ENCODE measurements around the gene COA1. TPM values are rescaled to one million over a fixed set of nuclear protein-coding genes. Genes with fewer than 3 reads are reported as not detected.

The COA1 gene
- polyA plus RNA-seq, 1 of the 3 experiments (the other 2 are of a cell fraction) = 42.8 TPM

DNA sequence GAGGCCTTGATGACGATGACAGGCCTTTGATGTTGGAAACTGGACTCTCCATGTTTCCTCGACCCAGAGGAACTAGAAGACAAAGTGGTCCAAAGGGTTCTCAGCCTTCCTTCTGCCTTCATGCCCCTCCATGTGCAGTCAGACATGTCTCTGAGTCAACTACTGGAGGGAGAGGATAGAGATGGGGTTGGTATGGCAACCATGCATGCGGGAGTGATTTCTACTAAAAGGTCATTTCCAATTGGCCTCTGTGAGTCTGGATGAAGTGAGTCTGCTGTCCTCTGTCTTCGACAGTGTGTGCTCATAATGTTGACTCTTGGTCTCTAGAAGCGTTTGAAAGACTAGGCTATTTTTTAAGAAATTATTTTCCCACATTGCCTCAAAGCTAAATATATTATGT, 117.2 kb downstream of the COA1 start:
- Histone ChIP-seq H2AFZ (ENCODE audit: low read depth) (no peak overlapping the region), H3K27me3 (ENCODE audit: insufficient read depth) (no peaks in the 10 kb centered on the region), H3K27ac (ENCODE audit: low read depth in 2 of 2, low read length in 1 of 2) (peak overlapping the region; percentile 64 to 83; a peak in 3 of 4 replicates), H3K9me2 (no peaks in the 10 kb centered on the region), H3K79me2 (ENCODE audit: insufficient read depth) (peaks cover 97% of the 10 kb centered on the region), H3K9ac (peak overlapping the region; percentile 13; the same call in 1 of the 2 replicates), H3F3A (replicated peaks; ENCODE audit: insufficient read depth) (peaks cover 53% of the 10 kb centered on the region), H3K36me3 (replicated peaks in 1 of 2; ENCODE audit: control insufficient read depth in 1 of 2, insufficient read depth in 2 of 2, low read length in 1 of 2) (peaks cover 56 to 80% of the 10 kb centered on the region in 2 experiments), H4K20me1 (ENCODE audit: insufficient read depth) (peaks cover 85% of the 10 kb centered on the region), H3K4me2 (peak overlapping the region; percentile 46), H3K9me3 (no peaks in the 10 kb centered on the region), H3K4me1 (ENCODE audit: control insufficient read depth in 1 of 2, insufficient read depth in 2 of 2, low read depth in 1 of 2, low read length in 1 of 2) (peaks cover 6 to 22% of the 10 kb centered on the region in 2 experiments), H3K4me3 (ENCODE audit: low read depth in 2 of 2, low read length in 1 of 2) (no peak overlapping the region)
- TF ChIP-seq, protein P1, sequence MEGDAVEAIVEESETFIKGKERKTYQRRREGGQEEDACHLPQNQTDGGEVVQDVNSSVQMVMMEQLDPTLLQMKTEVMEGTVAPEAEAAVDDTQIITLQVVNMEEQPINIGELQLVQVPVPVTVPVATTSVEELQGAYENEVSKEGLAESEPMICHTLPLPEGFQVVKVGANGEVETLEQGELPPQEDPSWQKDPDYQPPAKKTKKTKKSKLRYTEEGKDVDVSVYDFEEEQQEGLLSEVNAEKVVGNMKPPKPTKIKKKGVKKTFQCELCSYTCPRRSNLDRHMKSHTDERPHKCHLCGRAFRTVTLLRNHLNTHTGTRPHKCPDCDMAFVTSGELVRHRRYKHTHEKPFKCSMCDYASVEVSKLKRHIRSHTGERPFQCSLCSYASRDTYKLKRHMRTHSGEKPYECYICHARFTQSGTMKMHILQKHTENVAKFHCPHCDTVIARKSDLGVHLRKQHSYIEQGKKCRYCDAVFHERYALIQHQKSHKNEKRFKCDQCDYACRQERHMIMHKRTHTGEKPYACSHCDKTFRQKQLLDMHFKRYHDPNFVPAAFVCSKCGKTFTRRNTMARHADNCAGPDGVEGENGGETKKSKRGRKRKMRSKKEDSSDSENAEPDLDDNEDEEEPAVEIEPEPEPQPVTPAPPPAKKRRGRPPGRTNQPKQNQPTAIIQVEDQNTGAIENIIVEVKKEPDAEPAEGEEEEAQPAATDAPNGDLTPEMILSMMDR (IDR thresholded peaks at IDR 0.05) = no peak
- TF ChIP-seq, protein P2, sequence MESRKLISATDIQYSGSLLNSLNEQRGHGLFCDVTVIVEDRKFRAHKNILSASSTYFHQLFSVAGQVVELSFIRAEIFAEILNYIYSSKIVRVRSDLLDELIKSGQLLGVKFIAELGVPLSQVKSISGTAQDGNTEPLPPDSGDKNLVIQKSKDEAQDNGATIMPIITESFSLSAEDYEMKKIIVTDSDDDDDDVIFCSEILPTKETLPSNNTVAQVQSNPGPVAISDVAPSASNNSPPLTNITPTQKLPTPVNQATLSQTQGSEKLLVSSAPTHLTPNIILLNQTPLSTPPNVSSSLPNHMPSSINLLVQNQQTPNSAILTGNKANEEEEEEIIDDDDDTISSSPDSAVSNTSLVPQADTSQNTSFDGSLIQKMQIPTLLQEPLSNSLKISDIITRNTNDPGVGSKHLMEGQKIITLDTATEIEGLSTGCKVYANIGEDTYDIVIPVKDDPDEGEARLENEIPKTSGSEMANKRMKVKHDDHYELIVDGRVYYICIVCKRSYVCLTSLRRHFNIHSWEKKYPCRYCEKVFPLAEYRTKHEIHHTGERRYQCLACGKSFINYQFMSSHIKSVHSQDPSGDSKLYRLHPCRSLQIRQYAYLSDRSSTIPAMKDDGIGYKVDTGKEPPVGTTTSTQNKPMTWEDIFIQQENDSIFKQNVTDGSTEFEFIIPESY (IDR thresholded peaks at IDR 0.05; ENCODE audit: borderline replicate concordance, low read depth) = no peak
- TF ChIP-seq SIN3A (IDR thresholded peaks at IDR 0.05; ENCODE audit: borderline replicate concordance, low read depth, low read length) (no peak), MXI1 (IDR thresholded peaks at IDR 0.05; ENCODE audit: low read depth, low read length) (no peak), GATA2 (CRISPR knock-in tag; IDR thresholded peaks at IDR 0.05) (no peak), POLR2AphosphoS5 (IDR thresholded peaks at IDR 0.05; ENCODE audit: low read depth, low read length) (no peak), RFX5 (IDR thresholded peaks at IDR 0.05; ENCODE audit: low read length) (no peak), CHD2 (IDR thresholded peaks at IDR 0.05; ENCODE audit: low read length, partially characterized antibody) (no peak), TAF1 (IDR thresholded peaks at IDR 0.05; ENCODE audit: borderline replicate concordance, low read depth, low read length) (no peak), FOXM1 (IDR thresholded peaks at IDR 0.05; ENCODE audit: low read depth) (no peak)
- TF ChIP-seq, protein P3, sequence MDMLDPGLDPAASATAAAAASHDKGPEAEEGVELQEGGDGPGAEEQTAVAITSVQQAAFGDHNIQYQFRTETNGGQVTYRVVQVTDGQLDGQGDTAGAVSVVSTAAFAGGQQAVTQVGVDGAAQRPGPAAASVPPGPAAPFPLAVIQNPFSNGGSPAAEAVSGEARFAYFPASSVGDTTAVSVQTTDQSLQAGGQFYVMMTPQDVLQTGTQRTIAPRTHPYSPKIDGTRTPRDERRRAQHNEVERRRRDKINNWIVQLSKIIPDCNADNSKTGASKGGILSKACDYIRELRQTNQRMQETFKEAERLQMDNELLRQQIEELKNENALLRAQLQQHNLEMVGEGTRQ (IDR thresholded peaks at IDR 0.05; ENCODE audit: borderline replicate concordance, low read depth, low read length) = no peak
- TF ChIP-seq, protein P4, sequence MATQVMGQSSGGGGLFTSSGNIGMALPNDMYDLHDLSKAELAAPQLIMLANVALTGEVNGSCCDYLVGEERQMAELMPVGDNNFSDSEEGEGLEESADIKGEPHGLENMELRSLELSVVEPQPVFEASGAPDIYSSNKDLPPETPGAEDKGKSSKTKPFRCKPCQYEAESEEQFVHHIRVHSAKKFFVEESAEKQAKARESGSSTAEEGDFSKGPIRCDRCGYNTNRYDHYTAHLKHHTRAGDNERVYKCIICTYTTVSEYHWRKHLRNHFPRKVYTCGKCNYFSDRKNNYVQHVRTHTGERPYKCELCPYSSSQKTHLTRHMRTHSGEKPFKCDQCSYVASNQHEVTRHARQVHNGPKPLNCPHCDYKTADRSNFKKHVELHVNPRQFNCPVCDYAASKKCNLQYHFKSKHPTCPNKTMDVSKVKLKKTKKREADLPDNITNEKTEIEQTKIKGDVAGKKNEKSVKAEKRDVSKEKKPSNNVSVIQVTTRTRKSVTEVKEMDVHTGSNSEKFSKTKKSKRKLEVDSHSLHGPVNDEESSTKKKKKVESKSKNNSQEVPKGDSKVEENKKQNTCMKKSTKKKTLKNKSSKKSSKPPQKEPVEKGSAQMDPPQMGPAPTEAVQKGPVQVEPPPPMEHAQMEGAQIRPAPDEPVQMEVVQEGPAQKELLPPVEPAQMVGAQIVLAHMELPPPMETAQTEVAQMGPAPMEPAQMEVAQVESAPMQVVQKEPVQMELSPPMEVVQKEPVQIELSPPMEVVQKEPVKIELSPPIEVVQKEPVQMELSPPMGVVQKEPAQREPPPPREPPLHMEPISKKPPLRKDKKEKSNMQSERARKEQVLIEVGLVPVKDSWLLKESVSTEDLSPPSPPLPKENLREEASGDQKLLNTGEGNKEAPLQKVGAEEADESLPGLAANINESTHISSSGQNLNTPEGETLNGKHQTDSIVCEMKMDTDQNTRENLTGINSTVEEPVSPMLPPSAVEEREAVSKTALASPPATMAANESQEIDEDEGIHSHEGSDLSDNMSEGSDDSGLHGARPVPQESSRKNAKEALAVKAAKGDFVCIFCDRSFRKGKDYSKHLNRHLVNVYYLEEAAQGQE (IDR thresholded peaks at IDR 0.05; ENCODE audit: low read depth, low read length) = no peak
- TF ChIP-seq, protein P5, sequence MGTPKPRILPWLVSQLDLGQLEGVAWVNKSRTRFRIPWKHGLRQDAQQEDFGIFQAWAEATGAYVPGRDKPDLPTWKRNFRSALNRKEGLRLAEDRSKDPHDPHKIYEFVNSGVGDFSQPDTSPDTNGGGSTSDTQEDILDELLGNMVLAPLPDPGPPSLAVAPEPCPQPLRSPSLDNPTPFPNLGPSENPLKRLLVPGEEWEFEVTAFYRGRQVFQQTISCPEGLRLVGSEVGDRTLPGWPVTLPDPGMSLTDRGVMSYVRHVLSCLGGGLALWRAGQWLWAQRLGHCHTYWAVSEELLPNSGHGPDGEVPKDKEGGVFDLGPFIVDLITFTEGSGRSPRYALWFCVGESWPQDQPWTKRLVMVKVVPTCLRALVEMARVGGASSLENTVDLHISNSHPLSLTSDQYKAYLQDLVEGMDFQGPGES (IDR thresholded peaks at IDR 0.05; ENCODE audit: low read depth, low read length) = no peak
- 84% methylated on average over 5 of the region's 5 CpGs for WGBS (ENCODE audit: low lambda C conversion rate)
- DNase-seq = no peak
- CTCF ChIA-PET = interaction anchor here (0.6 to 1.3 kb wide), 3 partner anchors 10 to 107 kb away, joined by 3 to 6 read pairs (median 3); partner anchors contain the start of gene STK17A
- POLR2A ChIA-PET = no interaction called here
